22Rv1 (cell line): Measurements from ENCODE around the gene CADM4.
"Not testable (repeated sequence)": the region's sequence is repeated elsewhere in the genome, so short reads cannot be mapped to it uniquely, and the experiment has no call there.

Source experiments
- H3K27ac ChIP-seq: fragments of 450-650 bp; 2 replicates; pipeline ENCODE4 v1.5.1; 2017
- CTCF ChIP-seq: fragments of 450-650 bp; IDR thresholded peaks from 2 replicates; pipeline ENCODE4 v1.5.1; 2017; ENCODE audit warnings: mild to moderate bottlenecking
- ZFX ChIP-seq: fragments of 450-650 bp; IDR thresholded peaks from 2 replicates; pipeline ENCODE4 v1.6.1; 2017; ENCODE audit warnings: antibody characterized with exemption, borderline replicate concordance

CADM4 gene

DNA sequence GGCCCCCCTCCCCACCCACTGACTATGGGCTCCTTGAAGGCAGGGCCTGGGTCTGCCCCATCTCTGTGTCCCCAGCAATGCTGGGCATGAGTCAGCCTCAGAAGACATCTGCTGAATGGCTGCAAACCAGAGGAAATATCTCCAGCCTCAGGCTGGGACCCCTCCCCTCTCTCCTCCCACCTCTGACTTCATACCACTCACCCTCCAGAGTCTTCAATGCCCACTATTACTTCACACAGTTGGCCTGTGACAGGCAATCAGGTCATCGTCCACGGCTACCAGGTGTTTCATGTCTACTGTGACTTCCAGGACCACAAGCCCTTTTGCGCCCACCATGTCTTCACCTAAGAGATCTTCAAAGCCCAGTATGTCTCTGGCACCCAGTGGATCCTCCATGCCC, 27.9 kb downstream of the CADM4 start, which contains the start of gene SRRM5:
SRRM5 (plus strand) TSS at position 301 of the 400 bp plus-strand sequence; CDS start at position 335, 34 bp downstream.
- TF ChIP-seq CTCF (no peak), ZFX (no peak)
- no peak within 1 kb of the TSS for H3K27ac ChIP-seq

GRCh38 chr19:43610493-43610892, 29.2 kb downstream of the CADM4 start:
- TF ChIP-seq ZFX (no peak), CTCF (no peak)
- H3K27ac ChIP-seq = no peak overlapping the region

- no peak overlapping the region for H3K27ac ChIP-seq
- TF ChIP-seq ZFX = no peak
- no peak for TF ChIP-seq CTCF
Observed at GRCh38 chr19:43609872-43610271, 29.8 kb downstream of the CADM4 start.

GRCh38 chr19:43607238-43608205, 32.1 kb downstream of the CADM4 start:
- TF ChIP-seq CTCF = no peak
- TF ChIP-seq ZFX = no peak
- H3K27ac ChIP-seq = no peak overlapping the region

DNA sequence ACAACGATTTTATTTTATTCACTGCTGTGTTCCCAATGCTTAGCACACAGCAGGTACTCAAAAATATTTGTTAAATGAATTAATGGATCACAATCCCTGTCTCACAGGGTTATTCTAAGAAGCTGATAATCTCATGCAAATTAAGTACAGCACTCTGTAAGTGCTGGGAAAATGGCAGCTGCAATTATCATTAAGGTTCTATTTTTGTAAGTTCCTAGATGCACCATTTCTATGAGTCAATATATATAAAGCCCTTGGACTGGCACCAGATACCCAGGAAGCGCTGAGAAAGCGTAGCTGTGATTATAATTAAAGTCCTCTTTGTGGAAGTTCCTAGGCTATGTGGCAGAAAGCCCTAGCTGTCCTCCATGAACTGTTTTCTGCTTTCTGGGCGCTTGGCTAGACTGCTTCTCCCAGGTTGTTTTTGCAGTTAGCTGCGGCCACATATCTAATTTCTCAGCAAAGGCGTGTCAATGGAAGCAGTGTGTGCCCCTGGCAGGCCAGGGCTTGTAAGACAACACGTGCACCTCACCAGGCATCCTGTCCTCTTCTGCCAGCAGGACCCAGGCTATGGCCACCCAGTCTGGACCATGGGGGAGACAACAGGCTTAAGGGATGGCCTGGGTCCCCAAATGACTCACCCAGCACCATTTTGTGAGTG, 33.0 kb downstream of the CADM4 start:
- H3K27ac ChIP-seq = no peak overlapping the region
- no peak for TF ChIP-seq ZFX
- TF ChIP-seq CTCF = no peak

DNA sequence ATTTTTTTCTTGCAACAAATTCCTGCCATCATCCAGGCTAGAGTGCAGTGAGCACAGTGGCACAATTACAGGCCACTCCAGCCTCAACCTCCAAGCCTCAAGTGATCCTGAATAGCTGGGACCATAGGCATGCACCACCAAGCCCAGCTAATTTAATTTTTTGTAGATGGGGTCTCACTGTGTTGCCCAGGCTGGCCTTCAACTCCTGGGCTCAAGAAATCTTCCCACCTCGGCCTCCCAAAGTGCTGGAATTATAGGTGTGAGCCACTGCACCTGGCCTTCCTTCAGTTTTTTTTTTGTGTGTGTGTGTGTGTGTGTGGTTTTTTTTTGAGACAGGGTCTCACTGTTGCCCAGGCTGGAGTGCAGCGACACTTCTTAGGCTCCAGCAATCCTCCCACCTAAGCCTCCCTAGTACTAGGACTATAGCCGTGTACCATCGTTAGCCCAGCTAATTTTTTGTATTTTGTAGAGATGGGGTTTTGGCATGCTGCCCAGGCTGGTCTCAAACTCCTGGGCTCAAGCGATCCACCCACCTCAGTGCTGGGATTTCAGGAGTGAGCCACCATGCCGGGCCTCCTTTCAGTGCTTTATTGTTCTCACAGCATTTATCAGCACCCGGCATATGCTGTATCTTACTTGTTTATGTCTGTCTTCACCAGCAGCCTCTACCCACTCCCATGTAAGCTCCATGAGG, 33.6 kb downstream of the CADM4 start:
- no peak overlapping the region for H3K27ac ChIP-seq

DNA sequence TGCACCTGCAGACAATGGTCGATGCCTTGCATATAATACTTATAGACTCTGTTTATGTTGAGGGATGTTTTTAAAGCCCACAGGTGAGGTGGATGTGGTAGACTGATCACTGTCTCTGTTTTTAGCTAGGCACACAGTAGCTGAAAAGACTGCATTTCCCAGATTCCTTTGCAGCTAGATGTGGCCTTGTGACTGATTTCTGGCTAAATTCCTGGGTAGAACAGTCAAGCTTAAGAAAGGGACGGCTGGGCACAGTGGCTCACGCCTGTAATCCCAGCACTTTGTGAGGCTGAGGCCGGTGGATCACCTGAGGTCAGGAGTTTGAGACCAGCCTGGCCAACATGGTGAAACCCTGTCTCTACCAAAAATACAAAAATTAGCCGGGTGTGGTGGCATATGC, 39.3 kb downstream of the CADM4 start:
- H3K27ac ChIP-seq = not testable (repeated sequence)

More for the DNA sequence above, 33.6 kb downstream of the CADM4 start:
- no peak for TF ChIP-seq ZFX
- no peak for TF ChIP-seq CTCF
